CD4-positive, alpha-beta T cell treated with Interleukin-2 at 100 ng/mL for 4 hours (primary cell): ENCODE data around the gene TIGD3.

Source experiments
- DNase-seq: peaks from one replicate; pipeline ENCODE4 v3.0.0-alpha.2; 2020; ENCODE audit warnings: low spot score

Gene TIGD3, protein sequence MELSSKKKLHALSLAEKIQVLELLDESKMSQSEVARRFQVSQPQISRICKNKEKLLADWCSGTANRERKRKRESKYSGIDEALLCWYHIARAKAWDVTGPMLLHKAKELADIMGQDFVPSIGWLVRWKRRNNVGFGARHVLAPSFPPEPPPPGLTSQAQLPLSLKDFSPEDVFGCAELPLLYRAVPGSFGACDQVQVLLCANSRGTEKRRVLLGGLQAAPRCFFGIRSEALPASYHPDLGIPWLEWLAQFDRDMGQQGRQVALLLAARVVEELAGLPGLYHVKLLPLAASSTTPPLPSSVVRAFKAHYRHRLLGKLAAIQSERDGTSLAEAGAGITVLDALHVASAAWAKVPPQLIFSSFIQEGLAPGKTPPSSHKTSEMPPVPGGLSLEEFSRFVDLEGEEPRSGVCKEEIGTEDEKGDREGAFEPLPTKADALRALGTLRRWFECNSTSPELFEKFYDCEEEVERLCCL

DNA sequence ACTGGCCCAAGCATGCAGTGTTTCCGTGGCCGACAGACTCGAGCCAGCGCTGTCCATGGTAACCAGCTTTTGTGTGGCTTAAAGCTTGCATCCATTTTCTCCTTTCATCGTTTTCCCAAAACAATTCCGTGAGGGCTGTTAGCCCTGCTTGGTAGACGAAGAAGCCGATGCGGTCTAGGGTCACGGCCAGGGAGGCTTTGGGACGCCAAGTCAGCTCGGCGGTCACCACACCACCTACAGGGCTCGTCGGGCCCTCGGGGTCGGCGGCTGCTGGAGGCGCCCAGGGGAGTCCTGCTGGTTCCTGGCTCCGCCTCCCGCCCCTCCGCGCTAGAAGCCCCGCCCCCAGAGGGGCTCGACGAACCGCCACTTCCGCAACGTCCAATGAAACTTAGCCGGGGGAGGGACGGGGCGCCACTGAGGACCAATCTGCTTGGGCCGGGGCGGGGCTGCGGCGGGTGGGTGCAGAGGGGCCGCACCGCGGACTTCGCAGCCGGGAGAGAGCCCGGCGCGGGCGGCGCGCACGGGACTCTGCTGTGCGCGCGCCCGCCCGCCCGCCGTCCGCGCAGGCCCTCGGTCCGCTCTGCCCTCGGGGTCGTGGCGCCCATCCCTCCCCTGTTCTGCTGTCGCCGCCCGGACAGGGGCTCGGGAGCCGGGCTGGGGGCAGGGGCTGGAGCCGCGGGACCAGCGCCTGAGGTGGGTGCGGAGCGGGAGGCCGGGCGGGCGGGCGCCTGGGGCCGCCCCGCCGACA, at the start of gene TIGD3:
TSS of gene TIGD3 (plus strand) at position 487 of the 748 bp plus-strand sequence. CDS start 1,058 bp downstream, outside the sequence.
- peak; percentile 97 for DNase-seq

DNA sequence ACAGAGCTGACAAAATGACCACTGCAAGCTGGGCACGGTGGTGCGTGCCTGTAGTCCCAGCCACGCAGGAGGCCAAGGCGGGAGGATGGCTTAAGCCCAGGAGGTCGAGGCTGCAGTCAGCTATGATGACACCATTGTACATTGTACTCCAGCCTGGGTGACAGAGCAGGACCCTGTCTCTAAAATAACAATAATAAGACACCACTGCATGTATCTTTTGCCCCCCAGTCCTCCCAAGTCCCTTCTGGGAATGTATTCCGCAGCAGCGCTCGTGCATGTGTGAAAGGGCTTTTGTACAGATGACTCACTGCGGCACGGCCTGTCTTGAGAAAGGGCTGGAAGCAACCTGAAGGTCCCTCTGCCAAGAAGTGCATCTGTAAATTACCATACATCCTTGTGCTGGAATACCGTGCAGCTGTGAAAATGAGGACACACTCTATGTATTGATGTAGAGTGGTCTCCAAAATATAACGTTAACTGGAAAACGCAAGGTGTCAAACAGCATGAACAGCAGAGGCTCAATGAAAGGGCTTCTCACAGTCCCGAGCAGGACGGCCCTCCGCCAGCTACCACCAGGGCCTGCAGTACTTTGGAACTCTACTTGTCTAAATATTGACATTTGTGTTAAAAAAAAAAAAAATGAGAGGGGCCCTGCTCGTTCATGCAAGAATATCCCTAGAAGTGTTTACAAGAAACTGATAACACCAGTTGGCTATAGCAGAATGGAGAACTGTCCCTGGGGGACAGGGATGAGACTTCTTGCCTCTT, 48.9 kb upstream of the TIGD3 start:
- no peak for DNase-seq

DNA sequence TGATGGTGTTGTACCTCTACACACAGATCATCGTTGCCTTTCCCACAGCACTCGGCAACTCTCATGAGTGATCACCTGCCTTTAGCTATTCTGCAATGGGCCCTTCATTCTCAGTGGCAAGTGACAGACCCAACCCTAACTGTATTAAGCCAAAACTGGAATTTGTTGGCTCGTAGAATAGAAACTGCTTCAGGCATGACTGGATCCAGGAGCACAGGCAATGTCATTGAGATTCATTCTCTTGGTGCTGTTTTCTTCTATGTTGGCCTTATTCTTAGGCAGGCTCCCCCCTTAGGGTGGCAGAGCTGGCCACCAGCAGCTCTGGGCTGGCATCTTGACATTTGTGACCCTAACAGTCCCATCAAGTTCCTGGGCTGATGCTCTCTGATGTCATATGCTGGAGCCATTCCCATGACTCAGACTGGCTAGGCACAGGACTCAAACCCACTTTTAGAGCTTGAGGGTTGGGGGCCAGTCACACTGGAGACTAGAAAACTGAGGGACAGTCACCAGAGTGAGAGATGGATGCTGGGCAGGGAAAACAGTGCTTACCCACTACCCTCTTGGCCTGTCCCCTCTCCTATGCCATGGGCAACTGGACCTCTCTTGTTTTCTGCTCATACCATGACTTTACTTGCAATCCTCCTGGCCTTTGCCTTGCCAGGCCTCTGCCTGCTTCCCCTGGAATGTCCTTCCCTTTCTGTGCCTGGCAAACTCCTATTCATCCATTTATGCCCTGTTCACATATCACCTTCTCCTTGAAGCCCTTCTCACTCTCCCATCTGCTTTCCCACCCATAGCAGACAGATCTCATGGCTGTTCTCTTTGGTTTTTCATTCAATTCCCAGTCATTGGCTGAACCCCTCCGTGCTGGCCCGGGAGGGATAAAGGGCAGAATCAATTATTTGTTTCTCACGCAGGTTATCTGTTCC, 47.0 kb upstream of the TIGD3 start:
- DNase-seq: no peak

DNA sequence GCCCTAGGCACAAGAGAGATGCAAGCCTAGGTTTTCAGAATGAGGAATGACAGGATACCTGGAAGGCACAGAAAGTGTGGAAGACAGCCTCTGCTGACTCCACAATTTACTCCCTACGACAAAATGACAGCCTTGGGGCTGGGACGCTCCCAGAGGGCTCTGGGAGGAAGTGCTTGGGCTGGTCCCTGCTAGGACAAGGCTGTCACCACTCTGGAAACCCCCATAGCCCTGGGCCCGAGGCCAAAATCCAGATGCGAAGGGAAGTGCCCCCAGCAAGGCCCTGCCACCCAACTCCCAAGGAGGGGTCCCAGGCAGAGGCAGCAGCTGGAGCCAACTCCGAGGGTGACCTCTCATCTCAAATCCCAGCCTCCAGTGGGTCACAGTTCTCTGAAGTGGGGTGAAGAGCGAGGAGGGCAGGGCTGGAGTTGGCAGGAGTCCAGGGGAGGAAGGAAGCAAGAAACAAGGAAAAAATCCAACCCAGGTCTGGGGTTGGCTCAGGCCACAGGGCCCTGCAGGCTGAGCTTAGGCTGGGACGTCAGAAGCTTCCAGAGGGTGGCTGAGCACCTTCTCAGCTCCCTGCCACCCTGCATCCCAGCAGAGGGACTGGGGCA, 46.2 kb upstream of the TIGD3 start:
- no peak for DNase-seq

DNA sequence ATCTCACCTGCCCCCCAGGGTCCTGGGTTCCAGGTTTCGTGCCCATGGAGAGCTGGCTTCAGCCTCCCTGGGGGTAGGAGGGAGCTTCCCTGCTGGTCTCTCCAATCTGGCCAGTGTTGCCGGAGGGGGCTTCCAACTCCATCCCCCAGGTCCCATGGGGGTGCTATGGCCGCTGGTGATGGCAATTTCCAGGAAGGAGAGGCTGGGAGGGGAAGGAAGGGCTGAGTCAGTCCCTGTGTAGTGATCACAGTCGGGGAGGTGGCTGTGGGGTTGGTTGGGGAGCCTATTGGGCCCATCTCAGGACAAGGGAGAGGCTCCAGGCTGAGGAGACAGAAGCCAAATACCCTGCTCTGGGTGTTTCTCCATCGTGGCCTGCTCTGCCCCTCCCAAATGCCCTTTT, 45.5 kb upstream of the TIGD3 start:
- DNase-seq: no peak

DNA sequence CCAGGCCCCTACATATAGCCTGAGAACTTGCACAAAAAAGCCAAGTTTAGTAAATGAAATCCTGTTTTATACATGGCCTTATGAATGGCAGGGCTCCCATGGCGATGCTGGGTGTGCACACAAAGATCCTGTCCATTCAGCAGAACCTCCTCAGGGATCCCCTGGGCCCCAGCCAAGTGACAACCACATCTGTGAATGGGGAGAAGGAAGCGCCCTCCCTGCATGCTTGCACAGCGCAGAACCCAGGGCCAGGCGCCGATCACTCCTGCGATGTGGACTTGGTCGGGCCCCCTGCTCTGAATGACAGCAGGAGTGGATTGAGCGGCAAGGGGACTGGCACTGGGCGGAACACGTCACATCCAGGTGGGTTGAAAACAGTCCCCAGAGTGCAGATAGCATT, 44.3 kb upstream of the TIGD3 start:
- no peak for DNase-seq

DNA sequence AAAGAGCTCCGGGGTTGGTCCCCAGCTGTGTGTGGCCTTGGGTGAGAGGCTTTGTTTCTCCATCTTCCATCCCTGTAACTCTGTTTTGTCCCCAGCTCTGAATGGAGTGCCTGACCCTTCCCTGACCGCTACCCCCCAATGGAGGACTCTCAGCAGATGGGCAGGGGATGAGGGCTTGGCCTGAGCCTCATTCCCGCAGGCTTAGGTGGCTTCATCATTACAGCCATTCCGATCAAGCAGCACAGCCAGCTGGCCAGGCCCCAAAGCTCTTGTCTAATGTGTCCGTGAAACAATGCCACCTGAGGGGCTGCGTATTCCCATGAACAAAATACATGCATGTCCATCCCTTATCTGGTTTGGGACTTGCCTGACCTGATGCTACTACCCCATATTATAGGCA, 43.8 kb upstream of the TIGD3 start:
- no peak for DNase-seq

DNA sequence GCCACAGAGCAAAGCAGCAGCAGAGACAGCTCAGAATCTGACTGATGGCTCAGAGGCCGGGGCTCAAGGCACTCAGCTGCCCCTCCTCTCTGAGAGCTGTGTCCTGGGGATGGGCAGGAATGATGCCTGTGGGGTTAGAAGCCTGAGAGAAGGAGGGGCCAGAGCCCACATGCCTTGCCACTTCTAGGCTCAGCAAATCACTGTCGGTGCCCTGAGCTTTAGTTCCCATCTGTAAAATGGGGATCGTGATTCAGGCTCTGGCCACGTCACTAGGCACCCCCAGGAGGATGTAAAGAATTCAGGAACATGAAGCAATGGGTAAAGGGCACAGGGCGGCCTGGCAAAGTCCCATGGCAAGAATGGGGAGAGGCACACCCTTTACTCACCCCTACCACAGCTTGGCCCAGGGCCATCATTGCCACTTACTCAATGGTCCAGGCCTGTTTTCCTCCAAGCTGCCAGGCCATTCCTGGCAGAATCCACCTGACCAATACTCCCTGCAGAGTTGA, 43.3 kb upstream of the TIGD3 start:
- no peak for DNase-seq

DNA sequence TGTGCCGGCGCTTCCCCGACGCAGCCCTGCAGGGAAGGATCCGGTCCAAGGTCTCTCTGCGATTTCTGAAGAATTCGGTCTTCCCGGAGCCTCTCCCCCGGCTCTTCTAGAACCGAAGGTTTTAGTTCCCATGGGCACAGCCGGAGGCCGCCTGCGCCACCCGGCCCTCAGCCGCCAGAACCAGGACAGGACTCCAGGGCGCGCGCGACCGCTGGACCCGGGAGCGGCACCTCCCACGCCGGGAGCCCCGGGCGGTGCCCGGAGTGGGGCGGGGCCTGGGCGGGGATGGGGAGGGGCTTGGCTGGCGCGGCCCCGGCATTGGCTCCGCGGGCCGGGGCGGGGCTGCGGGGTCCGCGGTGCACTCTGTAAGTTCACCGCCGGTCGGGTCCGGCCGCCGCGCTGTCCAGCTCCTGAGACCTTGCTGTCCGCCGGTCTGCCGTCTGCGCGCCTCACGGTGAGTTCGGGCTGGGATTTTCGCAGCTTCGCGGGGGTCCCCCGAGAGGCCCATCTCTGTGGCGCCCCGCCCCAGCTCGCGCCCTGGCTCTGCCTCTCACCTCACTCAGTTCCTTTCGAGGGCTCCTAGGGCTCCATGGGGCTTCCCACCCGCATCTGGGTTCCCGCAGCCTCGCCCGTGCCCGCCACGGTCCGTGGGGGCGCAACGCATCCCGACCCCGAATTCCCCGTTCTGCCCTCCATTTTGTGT, 39.9 kb upstream of the TIGD3 start, which contains the start of gene CDC42EP2:
TSS of gene CDC42EP2 (plus strand) at position 366 of the 703 bp plus-strand sequence. CDS start 6,033 bp downstream, outside the sequence.
- DNase-seq: peak; percentile 69

DNA sequence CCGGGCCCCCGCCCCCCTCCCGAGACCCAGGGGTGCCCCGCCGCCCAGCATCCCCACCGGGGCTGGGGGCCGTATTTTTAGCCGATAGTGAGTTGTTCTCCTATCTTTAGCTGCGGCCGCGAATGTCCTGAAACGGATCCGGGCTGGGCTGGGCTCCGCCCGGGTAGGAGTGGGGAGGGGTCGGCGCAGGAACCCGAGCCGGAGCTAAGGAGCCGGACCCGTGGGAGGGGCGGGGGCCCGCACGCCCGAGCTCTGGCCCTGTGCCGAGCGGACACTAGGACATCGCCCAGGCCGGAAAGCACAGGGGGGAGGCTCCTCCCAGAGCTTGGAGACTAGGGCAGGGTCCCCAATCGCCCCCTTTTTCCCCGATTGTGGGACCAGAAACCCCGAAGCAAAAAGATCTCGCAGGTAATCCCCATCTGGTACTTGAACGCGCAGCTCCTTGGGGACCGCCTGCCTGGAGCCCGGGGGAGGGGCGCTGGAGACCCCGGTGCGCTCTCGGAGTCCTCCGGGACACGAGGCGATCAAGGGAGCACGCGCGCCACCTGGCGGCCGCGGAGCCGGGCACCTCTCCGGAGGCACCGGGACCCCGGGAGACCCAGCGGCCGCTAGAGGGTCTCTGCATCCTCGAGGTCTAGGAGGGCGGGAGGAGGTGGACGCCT, 39.2 kb upstream of the TIGD3 start:
- peak; percentile 76 for DNase-seq

DNA sequence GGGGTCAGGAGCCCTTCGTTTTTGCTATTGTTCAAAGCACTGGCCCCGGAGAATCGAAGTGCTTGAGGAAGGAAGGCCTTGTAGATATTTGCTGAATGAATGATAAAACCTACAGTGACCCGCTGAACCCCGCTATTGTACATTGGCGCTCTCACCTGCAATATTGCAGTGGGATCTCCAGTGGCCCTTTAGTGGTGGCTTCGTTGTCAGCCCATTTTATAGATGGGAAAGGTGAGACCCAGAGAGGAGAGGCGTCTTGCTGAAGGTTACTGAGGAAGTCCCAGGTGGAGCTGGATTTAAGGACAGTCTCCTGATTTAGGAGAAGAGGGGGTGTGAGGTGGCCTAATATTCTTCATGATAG, 38.7 kb upstream of the TIGD3 start:
- DNase-seq: no peak

DNA sequence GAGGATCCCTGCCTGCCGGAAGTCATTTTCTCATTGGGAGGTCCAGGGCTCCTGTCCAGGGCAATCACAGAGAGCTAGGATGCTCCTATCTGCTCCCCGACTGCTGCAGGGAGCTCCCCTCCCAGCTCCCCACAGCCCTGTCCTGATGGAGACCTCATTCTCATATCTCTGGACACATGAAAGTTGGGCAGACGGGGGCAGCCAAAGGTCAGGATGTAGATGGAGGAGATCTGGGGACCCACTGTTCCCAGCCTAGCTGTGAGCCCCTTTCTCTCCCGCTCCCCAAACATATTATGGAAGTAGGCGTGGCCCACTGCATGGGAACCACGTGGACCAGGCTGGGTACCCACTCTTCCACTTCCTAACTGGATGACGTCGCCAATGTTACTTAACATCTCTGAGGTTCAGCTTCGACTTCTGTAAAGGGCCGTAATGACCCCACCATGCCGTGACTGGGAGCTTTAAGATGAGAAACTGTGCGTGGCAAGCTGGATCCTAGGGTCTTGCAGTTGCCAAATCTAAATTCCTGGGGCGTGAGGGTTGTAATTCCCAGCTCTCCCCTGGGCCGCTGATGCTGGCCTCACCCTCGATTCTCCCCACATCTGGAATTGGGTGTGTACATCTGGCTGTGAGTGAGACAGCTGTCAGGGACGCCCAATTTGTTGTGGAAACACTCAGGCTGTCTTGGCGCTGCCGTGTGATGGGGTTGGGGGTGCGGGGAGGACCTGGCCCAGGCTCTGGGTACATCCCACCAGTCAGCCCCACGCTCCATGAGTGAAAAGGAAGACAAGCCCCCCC, 38.1 kb upstream of the TIGD3 start:
- DNase-seq: no peak

DNA sequence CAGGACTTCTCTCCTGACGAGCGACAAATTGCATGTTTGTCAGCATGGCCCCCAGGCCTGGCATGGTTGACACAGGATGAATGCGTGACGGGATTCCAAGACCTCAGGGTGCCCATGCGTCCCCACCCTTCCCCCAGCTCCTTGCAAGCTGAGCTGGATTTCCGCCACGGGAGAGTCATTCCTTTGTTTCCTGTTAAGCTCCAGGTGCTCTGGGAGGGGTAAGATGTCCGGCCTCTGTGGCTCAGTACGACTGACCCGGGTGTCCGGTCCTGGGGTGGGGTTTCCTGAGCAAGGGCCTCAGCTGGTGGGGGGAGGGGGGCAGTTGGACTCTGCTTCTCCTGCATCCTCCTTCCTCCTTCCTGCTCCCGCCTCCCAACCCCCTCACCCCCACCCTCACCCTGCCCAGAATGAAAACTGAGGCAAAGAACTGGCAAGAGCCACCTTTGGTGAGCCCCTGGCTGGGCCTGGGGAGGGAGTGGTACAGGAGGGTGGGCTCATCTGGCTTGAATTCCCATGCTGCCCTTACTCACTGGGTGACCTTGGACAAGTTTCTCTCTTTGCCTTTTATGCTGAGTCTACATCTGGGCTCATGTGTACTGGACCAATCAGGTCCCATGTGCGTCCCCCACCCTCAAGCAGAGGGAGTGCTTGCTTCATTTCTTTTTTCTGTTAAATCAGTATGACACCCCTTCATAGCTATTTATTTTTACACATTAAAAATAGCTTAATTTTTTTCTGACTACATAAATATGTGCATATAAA, 37.3 kb upstream of the TIGD3 start:
- no peak for DNase-seq

DNA sequence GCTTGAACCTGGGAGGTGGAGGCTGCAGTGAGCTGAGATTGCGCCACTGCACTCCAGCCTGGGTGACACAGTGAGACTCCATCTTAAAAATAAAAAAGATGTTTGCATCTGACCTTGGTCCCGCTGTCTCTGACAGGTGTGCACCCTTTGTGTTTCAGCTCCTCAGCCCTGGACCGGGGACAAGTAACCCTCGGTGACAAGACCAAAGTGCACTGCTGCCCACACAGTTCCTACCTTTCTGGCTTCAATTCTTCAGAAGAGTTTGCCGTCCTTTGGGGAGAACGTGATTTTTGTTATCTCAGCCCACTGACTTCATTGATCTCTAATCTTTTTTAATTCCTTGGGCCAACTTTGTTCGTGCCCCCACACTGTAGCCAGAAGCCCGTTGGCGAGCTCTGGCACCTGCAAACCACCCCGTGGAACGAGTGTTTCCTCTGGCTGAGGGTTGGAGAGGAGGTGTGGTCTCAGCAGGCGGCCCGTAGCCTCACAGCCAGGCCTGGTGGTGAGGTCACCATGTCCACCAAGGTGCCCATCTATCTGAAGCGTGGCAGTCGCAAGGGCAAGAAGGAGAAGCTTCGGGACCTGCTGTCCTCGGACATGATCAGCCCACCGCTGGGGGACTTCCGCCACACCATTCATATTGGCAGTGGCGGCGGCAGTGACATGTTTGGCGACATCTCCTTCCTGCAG, 34.0 kb upstream of the TIGD3 start:
- DNase-seq: no peak

DNA sequence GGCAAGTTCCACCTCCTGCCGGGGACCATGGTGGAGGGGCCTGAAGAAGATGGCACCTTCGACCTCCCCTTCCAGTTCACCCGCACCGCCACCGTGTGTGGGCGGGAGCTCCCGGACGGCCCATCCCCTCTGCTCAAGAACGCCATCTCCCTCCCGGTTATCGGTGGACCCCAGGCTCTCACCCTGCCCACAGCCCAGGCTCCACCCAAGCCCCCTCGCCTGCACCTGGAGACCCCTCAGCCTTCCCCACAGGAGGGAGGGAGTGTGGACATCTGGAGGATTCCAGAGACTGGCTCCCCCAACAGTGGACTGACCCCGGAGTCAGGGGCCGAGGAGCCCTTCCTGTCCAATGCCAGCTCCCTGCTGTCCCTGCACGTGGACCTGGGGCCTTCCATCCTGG, 33.5 kb upstream of the TIGD3 start:
- no peak for DNase-seq

DNA sequence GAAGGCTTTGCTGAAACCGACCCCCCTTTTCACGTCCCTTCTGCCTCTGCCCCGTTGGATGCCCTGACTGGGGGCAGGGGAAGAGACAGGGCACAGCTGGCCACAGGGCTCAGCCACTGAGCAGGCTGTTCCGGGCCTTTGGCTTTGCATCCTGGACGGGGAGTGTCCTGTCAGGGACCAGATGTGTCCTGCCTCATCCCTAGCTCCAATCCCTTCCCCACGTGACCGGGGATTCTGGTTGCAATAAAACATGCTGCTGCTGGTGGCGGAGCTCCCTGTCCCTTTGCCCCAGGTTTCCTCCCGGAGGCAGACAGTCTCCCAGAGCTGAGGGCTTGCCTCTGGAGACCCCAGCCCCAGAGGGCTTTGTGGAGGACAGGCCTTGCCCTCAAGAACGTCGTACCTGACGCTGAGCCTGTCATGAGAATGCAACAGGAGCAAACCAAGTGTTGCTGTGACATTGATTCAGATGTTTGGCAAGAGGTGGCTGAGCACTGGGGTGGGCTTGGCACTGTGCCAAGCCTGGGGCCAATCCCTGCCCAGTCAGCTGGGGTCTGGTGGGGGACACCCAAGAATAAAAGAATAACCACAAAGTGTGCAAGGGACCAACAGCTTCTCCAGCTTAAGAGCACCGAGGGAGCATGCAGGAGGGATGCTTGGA, 32.6 kb upstream of the TIGD3 start:
- no peak for DNase-seq

DNA sequence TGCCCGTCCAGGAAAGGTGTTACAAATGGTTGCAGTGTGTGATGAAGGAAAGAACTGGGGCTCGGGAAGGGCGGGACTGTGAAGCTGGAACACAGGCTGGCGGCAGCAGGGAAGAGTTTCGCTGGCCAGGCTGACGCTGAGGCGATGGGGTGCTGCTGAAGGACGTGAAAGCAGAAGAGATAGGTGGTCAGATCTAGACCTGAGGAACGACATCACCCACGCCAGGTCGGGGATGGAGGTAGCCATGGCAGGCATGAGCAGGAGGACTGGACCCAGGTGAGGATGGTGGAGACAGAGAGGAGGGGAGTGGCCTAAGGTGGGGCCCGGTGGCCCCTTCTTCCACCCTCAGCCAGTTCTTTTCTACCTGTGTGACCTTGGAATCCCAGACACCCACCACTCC, 30.7 kb upstream of the TIGD3 start:
- DNase-seq: no peak
